GM20000 (cell line): ENCODE data around the gene SNED1.

ENCODE experiments used
- DNase-seq: peaks from one replicate; pipeline ENCODE4 v3.0.0; 2012; ENCODE audit warnings: low spot score
- TF ChIP-seq, protein P1 (sequence below): IDR thresholded peaks from 2 replicates; pipeline ENCODE4 v1.5.1; 2012; ENCODE audit warnings: mild to moderate bottlenecking, control low read depth; ENCODE audit errors: extremely low read depth, missing control alignments

The SNED1 gene

DNA sequence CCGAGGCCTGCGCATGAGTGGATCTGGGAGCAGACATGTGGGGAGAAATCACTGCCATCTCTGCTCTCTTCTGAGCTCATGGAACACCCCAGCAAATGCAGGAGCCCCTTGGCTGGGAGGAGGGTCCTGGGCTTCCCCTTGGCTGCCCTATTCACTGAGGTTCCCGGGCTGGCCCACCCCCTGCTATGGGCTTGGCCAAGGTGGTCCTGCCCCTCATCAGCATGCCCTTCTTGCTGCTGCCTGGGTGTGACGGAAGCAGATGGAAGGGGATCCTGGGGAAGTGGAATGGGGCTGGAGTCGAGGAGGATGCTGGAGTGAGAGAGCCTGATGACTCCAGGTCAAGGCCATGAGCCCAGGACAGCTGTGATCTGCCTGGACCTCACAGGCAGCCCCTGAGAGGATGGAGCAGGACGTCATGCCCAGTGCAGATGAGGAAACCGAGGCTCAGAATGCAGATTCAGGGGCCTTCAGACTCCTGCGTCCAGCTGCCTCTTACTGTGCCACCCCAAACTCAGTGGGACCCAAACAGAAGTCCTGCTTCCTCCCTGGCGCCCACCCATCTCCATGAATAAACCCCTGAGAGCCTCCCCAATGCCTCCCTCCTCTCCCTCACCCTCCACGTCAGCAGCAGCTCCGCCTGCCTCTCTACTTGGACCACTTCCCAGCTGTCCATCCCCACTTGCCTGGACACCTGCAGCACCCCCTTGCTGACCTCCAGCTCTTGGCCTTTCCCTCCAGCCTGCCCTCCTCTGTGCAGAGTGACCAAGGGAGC is 4.0 kb downstream of the SNED1 start:
- DNase-seq: no peak
- TF ChIP-seq, protein P1, sequence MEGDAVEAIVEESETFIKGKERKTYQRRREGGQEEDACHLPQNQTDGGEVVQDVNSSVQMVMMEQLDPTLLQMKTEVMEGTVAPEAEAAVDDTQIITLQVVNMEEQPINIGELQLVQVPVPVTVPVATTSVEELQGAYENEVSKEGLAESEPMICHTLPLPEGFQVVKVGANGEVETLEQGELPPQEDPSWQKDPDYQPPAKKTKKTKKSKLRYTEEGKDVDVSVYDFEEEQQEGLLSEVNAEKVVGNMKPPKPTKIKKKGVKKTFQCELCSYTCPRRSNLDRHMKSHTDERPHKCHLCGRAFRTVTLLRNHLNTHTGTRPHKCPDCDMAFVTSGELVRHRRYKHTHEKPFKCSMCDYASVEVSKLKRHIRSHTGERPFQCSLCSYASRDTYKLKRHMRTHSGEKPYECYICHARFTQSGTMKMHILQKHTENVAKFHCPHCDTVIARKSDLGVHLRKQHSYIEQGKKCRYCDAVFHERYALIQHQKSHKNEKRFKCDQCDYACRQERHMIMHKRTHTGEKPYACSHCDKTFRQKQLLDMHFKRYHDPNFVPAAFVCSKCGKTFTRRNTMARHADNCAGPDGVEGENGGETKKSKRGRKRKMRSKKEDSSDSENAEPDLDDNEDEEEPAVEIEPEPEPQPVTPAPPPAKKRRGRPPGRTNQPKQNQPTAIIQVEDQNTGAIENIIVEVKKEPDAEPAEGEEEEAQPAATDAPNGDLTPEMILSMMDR: no peak

DNA sequence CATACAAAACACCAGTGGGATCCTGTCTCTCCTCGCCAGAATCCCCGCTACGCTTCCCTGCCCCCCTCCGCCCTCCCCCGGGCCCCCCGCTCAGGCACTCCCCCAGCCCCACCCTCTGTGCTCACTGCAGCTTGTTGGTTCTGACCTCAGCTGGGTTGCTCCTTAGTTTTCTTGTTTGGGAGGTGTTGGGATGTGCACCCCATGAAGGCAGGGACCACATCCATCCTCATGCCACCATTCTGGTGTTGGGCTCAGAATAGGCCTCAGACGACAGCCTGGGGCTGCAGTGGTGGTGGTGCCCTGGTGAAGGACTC is 4.6 kb downstream of the SNED1 start:
- DNase-seq: no peak
- TF ChIP-seq, protein P1: no peak

DNA sequence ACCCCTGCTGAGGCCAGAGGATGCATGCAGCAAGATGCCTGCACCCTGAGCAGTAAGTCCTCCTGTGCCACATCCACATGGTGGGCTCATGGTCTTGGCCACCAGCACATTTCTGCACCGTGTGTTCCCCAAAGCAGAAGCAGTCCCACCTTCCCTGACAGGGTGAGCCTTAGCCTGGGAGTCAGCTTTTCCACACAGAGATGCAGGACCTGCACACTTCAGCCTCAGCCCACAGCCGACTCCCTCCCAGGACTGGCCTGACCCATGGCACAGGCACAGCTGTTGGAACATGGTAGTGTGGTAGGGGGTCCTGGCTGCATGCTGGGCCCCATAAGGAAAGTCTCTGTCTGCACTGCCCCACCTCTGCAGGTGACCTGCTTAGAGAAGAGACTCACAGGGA is 5.0 kb downstream of the SNED1 start:
- no peak for DNase-seq
- TF ChIP-seq, protein P1: no peak

DNA sequence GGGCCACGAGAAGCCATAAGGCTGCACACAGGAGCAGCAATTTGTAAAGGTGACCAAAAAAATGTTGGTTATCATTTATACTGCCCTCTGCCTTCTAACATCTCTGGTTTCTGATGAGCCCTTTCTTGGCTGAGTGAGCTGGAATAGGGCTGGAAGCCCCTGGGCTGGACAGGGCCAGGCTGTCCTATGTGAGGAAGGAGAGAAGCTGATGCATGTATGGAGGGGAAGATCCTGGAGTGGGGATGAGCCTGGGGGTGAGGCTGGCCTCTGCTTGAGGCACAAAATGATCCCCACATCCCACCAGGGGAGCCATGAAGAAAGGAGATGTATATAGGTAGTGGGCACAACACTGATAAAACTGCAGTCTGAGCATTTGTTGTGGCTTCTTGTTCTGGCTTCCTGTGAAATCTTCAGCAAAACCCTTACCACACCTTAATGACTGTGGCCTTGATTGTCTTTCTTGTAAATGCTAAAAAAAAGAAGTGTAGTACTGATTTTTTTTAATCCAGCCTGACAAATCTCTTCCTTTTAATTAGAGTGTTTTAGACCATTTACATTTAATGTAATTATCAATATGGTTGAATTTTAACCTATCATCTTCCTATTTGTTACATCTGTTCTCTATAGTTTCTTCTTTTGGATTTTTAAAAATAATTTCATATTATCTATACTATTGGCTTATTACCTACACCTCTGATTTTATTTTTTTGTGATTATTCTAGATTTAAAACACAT is 5.6 kb downstream of the SNED1 start:
- DNase-seq: no peak
- TF ChIP-seq, protein P1: no peak

DNA sequence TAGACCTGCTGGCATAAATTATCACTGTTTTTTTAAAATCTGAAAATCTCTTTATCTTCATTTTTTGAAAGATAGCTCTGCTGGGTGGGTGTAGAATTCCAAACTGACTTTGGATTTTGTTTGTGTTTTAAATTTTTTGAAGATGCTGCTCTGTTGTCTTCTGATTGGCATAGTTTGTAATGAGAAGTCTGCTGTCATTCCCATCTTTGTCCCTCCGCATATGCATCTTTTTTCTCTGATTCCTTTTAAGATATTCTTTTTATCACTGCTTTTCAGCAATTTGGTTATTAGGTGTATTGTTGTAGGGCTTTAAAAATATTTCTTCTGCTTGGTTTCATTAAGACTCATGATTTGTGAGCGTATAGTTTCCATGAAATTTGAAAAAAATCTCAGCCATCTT is 7.2 kb downstream of the SNED1 start:
- TF ChIP-seq, protein P1: no peak
- DNase-seq: no peak

DNA sequence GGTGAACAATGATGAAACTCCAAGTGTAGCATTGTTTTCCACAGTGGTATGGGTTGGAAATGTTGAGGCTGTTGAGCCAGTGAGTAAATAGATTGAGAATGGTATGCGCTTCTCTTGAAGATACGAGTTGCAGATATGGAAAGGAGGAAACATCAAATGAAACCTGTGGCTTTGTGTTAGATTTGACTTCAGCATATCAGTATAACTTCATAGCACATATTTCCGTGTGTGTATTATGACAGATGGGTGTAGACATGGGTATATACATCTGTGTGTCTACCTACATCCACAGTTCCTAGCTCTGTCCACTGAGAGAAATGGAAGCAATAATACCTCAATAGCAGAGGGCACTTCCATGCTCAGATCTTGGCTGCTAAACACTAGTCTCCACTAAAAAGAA is 8.0 kb downstream of the SNED1 start:
- TF ChIP-seq, protein P1: no peak
- DNase-seq: no peak

DNA sequence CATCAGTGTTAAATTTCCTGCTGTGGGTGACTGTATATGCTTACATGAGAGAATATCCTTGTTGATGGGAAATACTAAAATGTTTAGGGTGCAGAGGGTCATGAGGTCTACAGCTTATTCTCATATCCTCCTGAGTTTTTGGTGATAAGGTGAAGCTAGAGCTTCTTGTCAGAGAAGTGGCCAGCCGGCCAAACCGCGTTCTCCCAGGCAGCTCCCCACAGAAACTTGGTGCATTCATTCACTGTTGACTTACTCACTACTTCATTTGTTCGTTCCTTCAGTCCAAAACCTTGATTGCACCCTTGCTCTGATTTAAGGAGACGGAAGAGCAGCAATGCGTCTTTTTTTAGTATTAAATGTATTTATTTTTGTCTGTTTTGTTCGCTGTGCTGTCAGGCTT is 8.7 kb downstream of the SNED1 start:
- DNase-seq: no peak
- TF ChIP-seq, protein P1: no peak
